ENCODE measurements around the gene ARHGAP23.
"Not testable (repeated sequence)": the region's sequence is repeated elsewhere in the genome, so short reads cannot be mapped to it uniquely, and the experiment has no call there.

Gene ARHGAP23

DNA sequence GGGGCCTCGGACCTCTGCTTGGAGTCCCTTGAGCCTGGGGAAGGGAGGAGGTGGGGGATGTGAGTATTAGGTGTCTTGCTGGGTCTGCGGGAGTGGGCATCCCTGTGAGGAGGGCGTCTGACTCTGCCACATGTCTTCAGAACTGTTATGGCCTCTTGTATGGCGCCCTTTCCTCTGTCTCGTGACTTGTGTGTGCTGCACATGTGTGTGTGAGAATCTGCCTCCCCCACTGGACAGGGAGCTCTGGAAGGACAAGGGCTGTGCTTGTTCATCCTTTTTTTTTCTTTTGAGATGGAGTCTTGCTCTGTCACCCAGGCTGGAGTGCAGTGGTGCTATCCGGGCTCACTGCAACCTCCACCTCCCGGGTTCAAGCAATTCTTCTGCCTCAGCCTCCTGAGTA lies 33.4 kb downstream of the ARHGAP23 start:
- no peak for DNase-seq

DNA sequence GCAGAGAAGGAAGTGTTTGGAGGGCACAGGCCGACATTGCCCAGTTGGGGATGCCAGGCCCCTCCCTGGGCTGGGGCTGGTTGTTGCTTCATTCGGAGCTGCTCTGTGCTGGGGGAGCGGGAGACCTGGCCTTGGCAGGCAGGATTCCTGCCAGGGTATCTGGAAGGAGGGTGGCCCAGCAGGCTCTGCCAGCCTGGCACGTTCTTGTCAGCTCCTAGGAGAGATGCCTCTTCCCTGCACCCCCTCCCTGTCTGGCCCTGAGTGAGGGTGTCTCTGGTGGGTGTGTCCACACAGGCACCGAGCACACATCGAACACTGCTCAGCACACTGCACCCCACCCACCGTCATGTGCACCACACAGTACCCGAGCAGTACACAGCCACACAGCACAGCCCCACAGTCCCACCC lies 35.2 kb downstream of the ARHGAP23 start:
- no peak for DNase-seq

DNA sequence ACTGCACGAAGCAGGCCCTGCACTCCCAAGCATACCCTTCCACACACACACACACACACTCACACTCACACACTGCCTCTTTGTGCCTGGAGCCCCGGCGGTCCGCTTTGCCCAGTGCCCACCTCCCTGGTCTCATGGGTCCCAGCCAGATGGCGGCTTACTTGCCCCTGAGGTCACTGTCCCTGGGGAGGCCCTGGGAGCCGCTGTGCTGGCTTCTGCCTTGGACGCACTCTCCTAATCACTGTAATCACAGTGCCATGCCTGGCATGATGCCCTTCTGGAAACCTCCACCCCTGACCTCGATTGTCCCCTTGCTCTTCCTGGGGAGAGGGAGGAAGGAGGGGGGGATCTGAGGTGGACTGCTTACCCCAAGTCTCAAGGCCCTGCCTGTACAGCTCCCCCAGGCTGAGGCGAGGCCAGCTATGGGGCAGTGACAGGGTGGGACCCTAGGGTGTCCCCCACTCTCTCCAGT lies 36.0 kb downstream of the ARHGAP23 start:
- no peak for DNase-seq

DNA sequence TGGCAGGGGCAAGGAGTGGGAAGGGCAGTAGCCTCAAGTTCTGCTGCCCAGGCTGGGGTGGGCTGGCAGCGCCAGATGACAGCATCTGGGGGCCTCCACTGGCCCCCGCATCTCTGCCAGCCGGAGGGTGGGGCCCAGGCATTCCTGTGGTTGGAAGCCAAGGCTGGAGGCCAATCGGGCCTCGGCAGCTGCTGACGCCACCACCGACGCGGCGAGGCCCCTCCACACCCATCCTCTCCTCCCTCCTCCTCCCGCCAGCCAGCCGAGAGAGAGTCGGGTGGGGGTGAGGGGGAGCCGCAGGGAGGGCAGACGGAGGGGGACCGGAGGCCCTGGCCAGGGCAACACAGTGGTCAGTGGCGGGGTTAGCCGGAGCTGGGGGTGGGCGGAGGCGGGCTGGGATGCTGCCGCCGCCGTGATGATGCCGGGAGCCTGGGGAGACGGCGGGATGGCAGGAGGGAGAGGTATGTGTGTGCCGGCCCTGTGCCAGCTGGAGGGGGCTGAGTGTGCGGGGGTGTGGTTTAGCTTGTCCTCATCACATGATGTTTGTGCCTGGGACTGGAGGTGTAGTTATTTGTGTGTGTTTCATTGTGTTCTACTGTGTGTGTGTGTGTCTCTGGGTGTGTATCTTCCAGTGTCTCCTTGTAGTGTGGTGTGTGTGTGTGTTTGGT lies 36.6 kb downstream of the ARHGAP23 start:
- DNase-seq: no peak

- no peak for DNase-seq
These were observed 37.4 kb downstream of the ARHGAP23 start for GRCh38 chr17:38465391-38466345.

- DNase-seq: no peak
These were observed 38.4 kb downstream of the ARHGAP23 start for GRCh38 chr17:38466346-38467315.

- no peak for DNase-seq
These were observed 39.2 kb downstream of the ARHGAP23 start for GRCh38 chr17:38467491-38467890.

DNA sequence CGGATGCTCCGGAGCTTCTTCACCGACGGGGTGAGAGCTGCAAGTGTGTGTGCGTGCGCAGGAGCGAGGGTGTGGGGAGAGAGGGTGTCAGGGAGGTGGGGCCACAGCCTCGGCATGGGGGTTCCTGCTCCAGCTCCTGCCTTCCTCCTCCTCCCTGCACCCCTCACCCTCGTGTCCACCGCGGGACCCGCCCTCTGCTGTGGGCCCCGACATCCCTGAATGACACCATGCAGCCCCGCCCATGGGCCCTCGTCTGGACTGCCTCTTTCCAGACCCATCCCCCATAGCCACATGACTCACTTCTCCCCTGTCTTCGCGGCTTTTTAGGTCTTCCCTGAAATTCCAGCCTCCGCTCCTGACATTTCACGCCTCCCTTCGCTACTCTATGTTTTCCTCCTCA lies 41.6 kb downstream of the ARHGAP23 start:
- no peak for DNase-seq

DNA sequence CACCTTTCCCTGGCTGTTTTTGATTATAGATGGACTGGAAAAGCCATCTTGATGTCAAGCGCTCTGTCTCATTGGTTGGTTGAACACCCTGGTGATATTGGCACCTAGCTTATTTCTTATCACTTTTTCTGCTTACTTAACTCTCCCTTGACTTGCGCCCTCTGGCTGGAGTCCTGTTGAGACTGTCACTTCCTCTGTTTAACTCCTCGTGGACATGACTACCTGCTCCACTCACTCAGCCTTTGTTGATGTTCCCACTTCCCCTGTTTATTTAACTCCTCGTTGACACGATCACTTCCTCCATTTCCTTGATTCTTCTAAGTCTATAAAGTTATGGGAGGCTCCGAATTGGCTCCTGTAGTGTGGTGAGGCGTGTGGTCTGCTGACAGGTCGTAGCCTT lies 43.0 kb downstream of the ARHGAP23 start:
- DNase-seq: not testable (repeated sequence)

DNA sequence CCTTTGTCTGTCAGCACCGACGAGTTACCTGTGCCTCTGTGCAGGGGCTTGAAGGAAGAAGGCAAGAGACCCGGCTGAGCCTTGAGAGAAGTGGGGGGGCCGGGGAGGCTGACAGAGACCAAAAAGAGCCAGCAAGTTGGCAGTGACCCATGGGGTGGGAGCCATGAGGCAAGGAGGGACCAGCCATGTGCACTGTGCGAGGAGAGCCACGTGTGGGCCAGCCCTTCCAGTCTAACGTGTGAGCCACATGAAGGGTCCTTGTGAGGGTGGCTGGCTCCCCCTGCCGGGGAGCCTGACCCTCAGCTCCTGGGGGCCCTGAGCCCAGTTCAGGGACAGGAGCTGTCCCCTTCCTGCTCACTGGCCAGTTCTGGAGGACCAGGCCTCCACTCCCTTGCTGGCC lies 46.4 kb downstream of the ARHGAP23 start:
- not testable (repeated sequence) for DNase-seq

DNA sequence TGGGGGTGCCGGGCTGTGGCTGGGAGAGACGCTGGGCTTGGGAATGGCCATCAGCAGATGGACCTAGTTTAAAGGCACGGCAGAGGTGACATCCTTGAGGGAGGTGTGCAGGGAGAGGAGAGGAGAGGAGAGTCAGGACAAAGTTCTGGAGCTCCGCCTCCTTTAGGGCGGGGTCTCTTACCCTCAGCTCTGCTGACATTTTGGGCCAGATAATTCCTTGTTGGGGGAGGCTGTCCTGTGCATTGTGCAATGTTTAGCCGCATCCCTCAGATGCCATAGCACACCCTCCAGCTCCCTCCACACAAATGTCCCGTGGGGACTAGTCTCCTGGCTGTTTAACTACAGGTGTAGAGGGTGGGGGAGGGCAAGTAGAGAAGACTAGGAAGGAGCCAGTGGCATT lies 48.3 kb downstream of the ARHGAP23 start:
- DNase-seq: no peak

DNA sequence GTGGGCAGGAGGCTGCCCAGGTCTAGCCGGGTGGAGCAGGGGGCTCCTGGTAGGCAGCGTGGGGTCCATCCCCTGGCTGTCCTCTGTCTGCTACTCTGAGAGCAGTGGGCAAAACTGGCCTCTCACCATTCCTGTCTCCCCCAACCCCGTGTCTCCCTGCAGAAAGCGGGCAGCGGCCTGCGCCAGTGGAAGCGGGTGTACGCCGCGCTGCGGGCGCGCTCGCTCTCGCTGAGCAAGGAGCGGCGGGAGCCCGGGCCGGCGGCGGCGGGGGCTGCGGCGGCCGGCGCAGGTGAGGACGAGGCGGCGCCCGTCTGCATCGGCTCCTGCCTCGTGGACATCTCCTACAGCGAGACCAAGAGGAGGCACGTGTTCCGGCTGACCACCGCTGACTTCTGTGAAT lies 49.2 kb downstream of the ARHGAP23 start:
- DNase-seq: not testable (repeated sequence)

DNA sequence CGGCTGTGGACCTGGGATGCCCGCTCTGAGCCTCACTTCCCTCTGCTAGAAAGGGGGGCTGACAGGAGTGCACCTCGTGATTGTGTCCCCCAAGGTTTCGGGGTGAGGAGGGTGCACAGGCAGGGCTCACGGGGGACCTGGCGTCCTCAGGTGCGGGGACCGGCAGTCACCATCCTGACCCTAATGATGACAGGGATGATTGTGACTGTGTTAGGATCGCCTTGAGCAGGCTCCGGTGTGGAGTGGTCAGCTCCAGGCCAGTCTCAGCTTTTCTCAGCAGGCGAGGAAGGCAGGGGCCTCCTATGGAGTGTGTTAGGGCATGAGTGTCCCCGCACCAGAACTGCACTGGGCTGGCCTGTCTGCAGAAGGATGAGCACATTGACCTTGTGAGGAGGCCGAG lies 49.7 kb downstream of the ARHGAP23 start:
- not testable (repeated sequence) for DNase-seq

DNA sequence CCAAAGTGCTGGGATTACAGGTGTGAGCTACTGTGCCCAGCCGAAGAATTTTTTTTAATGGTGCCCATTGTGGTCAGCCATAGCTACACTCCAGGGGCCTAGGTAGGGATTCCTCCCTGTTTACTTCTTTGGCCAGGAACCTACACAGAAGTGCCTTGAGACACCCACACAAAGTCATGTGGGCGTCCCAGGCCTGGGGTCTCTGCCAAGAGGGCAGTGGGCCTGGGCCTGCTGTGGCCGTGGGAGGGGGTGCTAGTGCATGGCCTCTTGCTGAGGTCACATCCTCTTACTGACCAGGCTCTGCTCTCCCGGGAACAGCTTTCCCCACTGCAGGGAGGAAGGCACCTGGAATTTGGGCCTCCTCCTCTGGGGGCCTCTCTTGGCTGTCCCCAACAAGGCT lies 50.4 kb downstream of the ARHGAP23 start:
- not testable (repeated sequence) for DNase-seq

GRCh38 chr17:38482039-38482699 lies 53.9 kb downstream of the ARHGAP23 start:
- DNase-seq: not testable (repeated sequence)

- DNase-seq: not testable (repeated sequence)
These were observed 54.4 kb downstream of the ARHGAP23 start for GRCh38 chr17:38482700-38483043.

- peak; percentile 49 for DNase-seq
These were observed 56.2 kb downstream of the ARHGAP23 start for GRCh38 chr17:38484242-38485145.

DNA sequence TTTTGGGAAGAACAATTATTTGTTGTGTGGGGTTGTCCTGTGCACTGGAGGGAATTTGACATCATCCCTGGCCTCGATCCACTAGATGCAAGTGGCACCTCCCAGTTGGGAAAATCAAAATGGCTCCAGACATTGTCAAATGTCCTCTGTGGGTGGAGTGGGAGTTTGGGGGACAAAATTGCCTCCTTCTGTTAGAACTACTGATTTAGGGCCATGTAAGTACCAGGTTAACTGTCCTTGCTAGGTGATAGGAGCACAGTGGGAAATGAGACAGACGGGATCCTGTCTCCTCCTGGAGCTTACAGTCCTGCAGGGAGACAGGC lies 56.8 kb downstream of the ARHGAP23 start:
- DNase-seq: no peak

DNA sequence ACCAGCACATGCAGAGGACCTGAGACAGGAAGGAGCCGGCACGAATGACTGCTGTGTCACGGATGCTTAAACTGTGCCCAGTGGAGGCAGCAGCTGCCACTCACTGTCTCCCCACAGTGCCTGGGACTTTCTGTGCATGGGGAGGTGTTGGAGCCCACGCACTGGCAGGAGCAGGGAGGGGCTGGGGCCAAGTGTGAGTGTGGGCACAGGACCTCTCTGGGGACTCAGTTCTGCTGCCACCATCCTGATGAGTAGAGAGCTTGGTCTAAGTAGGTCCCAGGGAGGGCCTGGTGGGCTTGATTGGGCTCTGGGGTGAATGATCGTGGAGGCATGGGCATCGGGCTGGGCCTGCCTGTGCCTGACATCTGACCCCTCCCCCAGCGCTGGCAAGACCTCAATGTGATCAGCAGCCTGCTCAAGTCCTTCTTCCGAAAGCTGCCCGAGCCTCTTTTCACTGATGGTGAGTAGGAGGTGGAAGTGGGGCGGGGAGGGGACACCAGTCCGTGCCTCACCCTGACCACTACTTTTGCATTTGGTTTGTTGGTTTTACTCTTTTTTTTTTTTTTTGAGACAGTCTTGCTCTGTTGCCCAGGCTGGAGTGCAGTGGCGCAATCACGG lies 57.5 kb downstream of the ARHGAP23 start:
- peak; percentile 26 for DNase-seq

DNA sequence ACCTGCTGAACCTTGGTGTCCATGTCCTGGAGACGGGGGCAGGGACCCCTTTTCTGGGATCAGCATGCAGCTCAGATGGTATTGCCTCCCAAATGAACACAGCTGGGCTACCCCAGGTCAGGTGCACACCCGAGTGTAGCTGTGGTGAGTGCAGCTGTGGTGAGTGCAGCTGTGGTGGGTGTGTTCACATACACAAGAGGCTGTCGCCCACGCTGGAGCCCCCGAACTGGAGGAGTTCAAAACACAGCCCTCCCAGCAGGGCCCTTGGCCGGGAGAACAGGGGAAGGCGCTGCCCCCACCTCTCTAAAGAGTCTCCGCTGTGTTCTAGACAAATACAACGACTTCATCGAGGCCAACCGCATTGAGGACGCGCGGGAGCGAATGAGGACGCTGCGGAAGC lies 61.5 kb downstream of the ARHGAP23 start:
- DNase-seq: not testable (repeated sequence)
